GM12878 (cell line): Measurements from ENCODE around the gene TNFAIP2.

ENCODE experiments used
- ATF7 ChIP-seq: fragments of 450-650 bp; IDR thresholded peaks from 2 replicates; pipeline ENCODE4 v1.6.1; 2016; ENCODE audit warnings: low read depth, mild to moderate bottlenecking
- BHLHE40 ChIP-seq, 2 experiments: fragments of 450-650 bp in 1 of 2; IDR thresholded peaks; 2 replicates each; pipeline ENCODE4 v1.6.1; 2011 to 2017; ENCODE audit warnings: low read depth in 2 of 2, borderline replicate concordance in 1 of 2, improper control_type of control experiment in 1 of 2, low read length in 1 of 2, mild to moderate bottlenecking in 1 of 2
- EGR1 ChIP-seq, 2 experiments: IDR thresholded peaks; 1 replicate in 1 of 2; 2 replicates in 1 of 2; pipeline ENCODE4 v1.6.1; 2011 to 2012; ENCODE audit warnings: low read depth in 2 of 2, low read length in 2 of 2, borderline replicate concordance in 1 of 2, mild to moderate bottlenecking in 1 of 2, moderate library complexity in 1 of 2
- ETV6 ChIP-seq, 2 experiments: fragments of 450-650 bp in 1 of 2; IDR thresholded peaks in 1 of 2; conservative IDR thresholded peaks in 1 of 2; 2 replicates each; pipeline ENCODE4 v1.6.1; 2014; ENCODE audit warnings: antibody characterized with exemption in 1 of 2, borderline replicate concordance in 1 of 2, low read depth in 1 of 2, mild to moderate bottlenecking in 1 of 2, moderate library complexity in 1 of 2
- PML ChIP-seq: IDR thresholded peaks from 2 replicates; pipeline ENCODE4 v1.6.1; 2012; ENCODE audit warnings: low read length, inconsistent platforms
- POLR2A ChIP-seq: IDR thresholded peaks from 2 replicates; pipeline ENCODE4 v1.6.1; 2011; ENCODE audit warnings: low read depth, mild to moderate bottlenecking, low read length
- POLR2AphosphoS5 ChIP-seq: IDR thresholded peaks from 2 replicates; pipeline ENCODE4 v1.6.1; 2011; ENCODE audit warnings: mild to moderate bottlenecking, low read length, inconsistent platforms
- RAD51 ChIP-seq: fragments of 450-650 bp; IDR thresholded peaks from 2 replicates; pipeline ENCODE4 v1.6.1; 2016; ENCODE audit warnings: moderate library complexity, mild to moderate bottlenecking, inconsistent platforms
- RCOR1 ChIP-seq: conservative IDR thresholded peaks from 2 replicates; pipeline ENCODE4 v1.6.1; 2012; ENCODE audit warnings: low read depth, low read length, improper control_type of control experiment
- TCF12 ChIP-seq: IDR thresholded peaks from 2 replicates; pipeline ENCODE4 v1.6.1; 2011; ENCODE audit warnings: low read depth, mild to moderate bottlenecking, low read length
- TF ChIP-seq, protein P1 (sequence below), 3 experiments: IDR thresholded peaks in 2 of 3; conservative IDR thresholded peaks in 1 of 3; 2 replicates each; pipeline ENCODE4 v1.5.1; 2011; ENCODE audit warnings: low read depth in 3 of 3, low read length in 3 of 3, mild to moderate bottlenecking in 3 of 3, control low read depth in 2 of 3, moderate library complexity in 2 of 3, inconsistent platforms in 1 of 3, mixed read lengths in 1 of 3; ENCODE audit not compliant: control insufficient read depth in 2 of 3, insufficient read depth in 1 of 3; ENCODE audit errors: extremely low read depth in 1 of 3
- TF ChIP-seq, protein P2 (sequence below): fragments of 450-650 bp; IDR thresholded peaks from 2 replicates; pipeline ENCODE4 v1.6.1; 2017; ENCODE audit warnings: mild to moderate bottlenecking, low read depth, inconsistent platforms; ENCODE audit not compliant: poor library complexity, severe bottlenecking
- TF ChIP-seq, protein P3 (sequence below): IDR thresholded peaks from 2 replicates; pipeline ENCODE4 v1.6.1; 2012; ENCODE audit warnings: mild to moderate bottlenecking, low read depth, low read length

DNA sequence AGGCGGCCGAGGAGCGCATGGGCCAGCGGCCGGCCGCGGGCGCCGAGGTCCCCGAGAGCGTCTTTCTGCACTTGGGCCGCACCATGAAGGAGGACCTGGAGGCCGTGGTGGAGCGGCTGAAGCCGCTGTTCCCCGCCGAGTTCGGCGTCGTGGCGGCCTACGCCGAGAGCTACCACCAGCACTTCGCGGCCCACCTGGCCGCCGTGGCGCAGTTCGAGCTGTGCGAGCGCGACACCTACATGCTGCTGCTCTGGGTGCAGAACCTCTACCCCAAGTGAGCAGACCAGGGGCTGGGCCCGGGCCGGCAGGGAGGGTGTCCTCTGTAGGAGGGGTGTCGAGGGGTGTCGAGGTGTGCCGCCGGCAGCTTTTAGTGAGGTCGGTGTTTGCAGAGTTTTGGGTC lies 4.1 kb downstream of the TNFAIP2 start:
- TF ChIP-seq, protein P1, sequence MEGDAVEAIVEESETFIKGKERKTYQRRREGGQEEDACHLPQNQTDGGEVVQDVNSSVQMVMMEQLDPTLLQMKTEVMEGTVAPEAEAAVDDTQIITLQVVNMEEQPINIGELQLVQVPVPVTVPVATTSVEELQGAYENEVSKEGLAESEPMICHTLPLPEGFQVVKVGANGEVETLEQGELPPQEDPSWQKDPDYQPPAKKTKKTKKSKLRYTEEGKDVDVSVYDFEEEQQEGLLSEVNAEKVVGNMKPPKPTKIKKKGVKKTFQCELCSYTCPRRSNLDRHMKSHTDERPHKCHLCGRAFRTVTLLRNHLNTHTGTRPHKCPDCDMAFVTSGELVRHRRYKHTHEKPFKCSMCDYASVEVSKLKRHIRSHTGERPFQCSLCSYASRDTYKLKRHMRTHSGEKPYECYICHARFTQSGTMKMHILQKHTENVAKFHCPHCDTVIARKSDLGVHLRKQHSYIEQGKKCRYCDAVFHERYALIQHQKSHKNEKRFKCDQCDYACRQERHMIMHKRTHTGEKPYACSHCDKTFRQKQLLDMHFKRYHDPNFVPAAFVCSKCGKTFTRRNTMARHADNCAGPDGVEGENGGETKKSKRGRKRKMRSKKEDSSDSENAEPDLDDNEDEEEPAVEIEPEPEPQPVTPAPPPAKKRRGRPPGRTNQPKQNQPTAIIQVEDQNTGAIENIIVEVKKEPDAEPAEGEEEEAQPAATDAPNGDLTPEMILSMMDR (IDR thresholded peaks at IDR 0.05 in 2 of 3, conservative IDR thresholded peaks at IDR 0.05 in 1 of 3; ENCODE audit: control insufficient read depth in 2 of 3, extremely low read depth in 1 of 3, insufficient read depth in 1 of 3, low read depth in 3 of 3, low read length in 3 of 3), result no peak
- TF ChIP-seq ETV6 (conservative IDR thresholded peaks at IDR 0.05 in 1 of 2, IDR thresholded peaks at IDR 0.05 in 1 of 2; ENCODE audit: borderline replicate concordance in 1 of 2, low read depth in 1 of 2), result no peak
- TF ChIP-seq, protein P2, sequence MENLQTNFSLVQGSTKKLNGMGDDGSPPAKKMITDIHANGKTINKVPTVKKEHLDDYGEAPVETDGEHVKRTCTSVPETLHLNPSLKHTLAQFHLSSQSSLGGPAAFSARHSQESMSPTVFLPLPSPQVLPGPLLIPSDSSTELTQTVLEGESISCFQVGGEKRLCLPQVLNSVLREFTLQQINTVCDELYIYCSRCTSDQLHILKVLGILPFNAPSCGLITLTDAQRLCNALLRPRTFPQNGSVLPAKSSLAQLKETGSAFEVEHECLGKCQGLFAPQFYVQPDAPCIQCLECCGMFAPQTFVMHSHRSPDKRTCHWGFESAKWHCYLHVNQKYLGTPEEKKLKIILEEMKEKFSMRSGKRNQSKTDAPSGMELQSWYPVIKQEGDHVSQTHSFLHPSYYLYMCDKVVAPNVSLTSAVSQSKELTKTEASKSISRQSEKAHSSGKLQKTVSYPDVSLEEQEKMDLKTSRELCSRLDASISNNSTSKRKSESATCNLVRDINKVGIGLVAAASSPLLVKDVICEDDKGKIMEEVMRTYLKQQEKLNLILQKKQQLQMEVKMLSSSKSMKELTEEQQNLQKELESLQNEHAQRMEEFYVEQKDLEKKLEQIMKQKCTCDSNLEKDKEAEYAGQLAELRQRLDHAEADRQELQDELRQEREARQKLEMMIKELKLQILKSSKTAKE, result no peak
- TF ChIP-seq ATF7, result no peak
- no peak for TF ChIP-seq POLR2AphosphoS5
- no peak for TF ChIP-seq POLR2A
- TF ChIP-seq PML, result no peak
- no peak for TF ChIP-seq RAD51
- no peak for TF ChIP-seq RCOR1
- no peak for TF ChIP-seq BHLHE40 (IDR thresholded peaks at IDR 0.05; ENCODE audit: borderline replicate concordance in 1 of 2, low read depth in 2 of 2, low read length in 1 of 2)
- no peak for TF ChIP-seq EGR1 (IDR thresholded peaks at IDR 0.05; ENCODE audit: borderline replicate concordance in 1 of 2, low read depth in 2 of 2, low read length in 2 of 2)
- TF ChIP-seq TCF12, result no peak
- TF ChIP-seq, protein P3, sequence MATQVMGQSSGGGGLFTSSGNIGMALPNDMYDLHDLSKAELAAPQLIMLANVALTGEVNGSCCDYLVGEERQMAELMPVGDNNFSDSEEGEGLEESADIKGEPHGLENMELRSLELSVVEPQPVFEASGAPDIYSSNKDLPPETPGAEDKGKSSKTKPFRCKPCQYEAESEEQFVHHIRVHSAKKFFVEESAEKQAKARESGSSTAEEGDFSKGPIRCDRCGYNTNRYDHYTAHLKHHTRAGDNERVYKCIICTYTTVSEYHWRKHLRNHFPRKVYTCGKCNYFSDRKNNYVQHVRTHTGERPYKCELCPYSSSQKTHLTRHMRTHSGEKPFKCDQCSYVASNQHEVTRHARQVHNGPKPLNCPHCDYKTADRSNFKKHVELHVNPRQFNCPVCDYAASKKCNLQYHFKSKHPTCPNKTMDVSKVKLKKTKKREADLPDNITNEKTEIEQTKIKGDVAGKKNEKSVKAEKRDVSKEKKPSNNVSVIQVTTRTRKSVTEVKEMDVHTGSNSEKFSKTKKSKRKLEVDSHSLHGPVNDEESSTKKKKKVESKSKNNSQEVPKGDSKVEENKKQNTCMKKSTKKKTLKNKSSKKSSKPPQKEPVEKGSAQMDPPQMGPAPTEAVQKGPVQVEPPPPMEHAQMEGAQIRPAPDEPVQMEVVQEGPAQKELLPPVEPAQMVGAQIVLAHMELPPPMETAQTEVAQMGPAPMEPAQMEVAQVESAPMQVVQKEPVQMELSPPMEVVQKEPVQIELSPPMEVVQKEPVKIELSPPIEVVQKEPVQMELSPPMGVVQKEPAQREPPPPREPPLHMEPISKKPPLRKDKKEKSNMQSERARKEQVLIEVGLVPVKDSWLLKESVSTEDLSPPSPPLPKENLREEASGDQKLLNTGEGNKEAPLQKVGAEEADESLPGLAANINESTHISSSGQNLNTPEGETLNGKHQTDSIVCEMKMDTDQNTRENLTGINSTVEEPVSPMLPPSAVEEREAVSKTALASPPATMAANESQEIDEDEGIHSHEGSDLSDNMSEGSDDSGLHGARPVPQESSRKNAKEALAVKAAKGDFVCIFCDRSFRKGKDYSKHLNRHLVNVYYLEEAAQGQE, result no peak
